ENCODE measurements around the gene FKBP1C. TPM values are rescaled to one million over a fixed set of nuclear protein-coding genes. Genes with fewer than 3 reads are reported as not detected.

The FKBP1C gene
- total RNA-seq, 1 experiment from 2014 or later = 0.47 TPM

GRCh38 chr6:63259153-63259552 lies 47.9 kb downstream of the FKBP1C start:
- DNase-seq (ENCODE audit: extremely low read depth, low read depth) = no peak

- no peak for DNase-seq (ENCODE audit: extremely low read depth, low read depth)
Measured at GRCh38 chr6:63261820-63262219, 50.6 kb downstream of the FKBP1C start.

Small RNA genes within 50 kb of the gene (small RNA-seq; reads per million reads assigned to genes)
- 0 reads per million in 2 experiments for gene SPTLC1P3

Other genes with a start within 250 kb of the FKBP1C start
- gene LGSN, start 108.5 kb downstream of the FKBP1C start, total RNA-seq (2014; rRNA removed; shearing (Covaris generic)) = 15.0 and 17.1 TPM in 2 replicates

All from NCI-H460 (cell line).